ENCODE results near the gene RTP2. TPM values are rescaled to one million over a fixed set of nuclear protein-coding genes. Genes with fewer than 3 reads are reported as not detected.

The RTP2 gene
- total RNA-seq, 4 donors from 2014 or later: not detected

DNA sequence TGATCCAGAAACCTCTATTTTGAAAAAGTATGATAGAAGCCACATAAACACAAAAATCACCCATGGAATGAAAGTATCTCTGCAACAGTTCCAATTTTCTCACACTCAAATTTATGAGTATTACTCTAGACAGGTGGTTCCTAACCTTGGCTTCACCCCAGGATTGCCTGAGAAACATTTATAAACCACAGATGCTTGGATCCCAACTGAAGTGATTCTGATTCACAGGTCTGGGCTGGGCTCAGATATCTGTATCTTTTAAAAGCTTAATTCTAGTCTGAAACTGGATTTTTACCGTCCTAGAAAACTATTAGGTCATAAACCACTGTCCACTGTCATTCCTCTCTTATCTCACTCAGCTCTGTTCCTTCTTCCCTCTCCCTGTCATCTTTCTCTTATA lies 24.8 kb downstream of the RTP2 start:
- DNase-seq: no peak
- Histone ChIP-seq H3K4me3 (replicated peaks in 1 of 3) (no peak overlapping the region), H3K27ac (no peak overlapping the region), H3K36me3 (no peaks in the 10 kb centered on the region), H3K27me3 (no peaks in the 10 kb centered on the region), H3K4me1 (no peaks in the 10 kb centered on the region), H3K9me3 (no peaks in the 10 kb centered on the region)
- TF ChIP-seq POLR2A (IDR thresholded peaks at IDR 0.05) (no peak), CTCF (IDR thresholded peaks at IDR 0.05) (no peak)
- intact Hi-C loops (cut with DNase I): loop anchor here (2.0 to 10.0 kb wide), 2 partner anchors 359 to 453 kb away; no protein-coding TSS in a partner anchor
- WGBS, 2 donors: 59 to 70% methylated on average over 1 of the region's 1 CpG

GRCh38 chr3:187673012-187673411 lies 29.3 kb downstream of the RTP2 start:
- Histone ChIP-seq H3K27ac (no peak overlapping the region), H3K27me3 (no peaks in the 10 kb centered on the region), H3K4me1 (no peaks in the 10 kb centered on the region), H3K36me3 (no peaks in the 10 kb centered on the region), H3K4me3 (replicated peaks in 1 of 3) (no peak overlapping the region), H3K9me3 (no peaks in the 10 kb centered on the region)
- intact Hi-C loops (cut with DNase I): loop anchor here (10.0 kb wide), 1 partner anchor 448 kb away; no protein-coding TSS in a partner anchor
- no peak for DNase-seq
- no peak for TF ChIP-seq CTCF (IDR thresholded peaks at IDR 0.05)
- no peak for TF ChIP-seq POLR2A (IDR thresholded peaks at IDR 0.05)
- 48 to 61% methylated on average over 3 of the region's 3 CpGs for WGBS, 2 donors

DNA sequence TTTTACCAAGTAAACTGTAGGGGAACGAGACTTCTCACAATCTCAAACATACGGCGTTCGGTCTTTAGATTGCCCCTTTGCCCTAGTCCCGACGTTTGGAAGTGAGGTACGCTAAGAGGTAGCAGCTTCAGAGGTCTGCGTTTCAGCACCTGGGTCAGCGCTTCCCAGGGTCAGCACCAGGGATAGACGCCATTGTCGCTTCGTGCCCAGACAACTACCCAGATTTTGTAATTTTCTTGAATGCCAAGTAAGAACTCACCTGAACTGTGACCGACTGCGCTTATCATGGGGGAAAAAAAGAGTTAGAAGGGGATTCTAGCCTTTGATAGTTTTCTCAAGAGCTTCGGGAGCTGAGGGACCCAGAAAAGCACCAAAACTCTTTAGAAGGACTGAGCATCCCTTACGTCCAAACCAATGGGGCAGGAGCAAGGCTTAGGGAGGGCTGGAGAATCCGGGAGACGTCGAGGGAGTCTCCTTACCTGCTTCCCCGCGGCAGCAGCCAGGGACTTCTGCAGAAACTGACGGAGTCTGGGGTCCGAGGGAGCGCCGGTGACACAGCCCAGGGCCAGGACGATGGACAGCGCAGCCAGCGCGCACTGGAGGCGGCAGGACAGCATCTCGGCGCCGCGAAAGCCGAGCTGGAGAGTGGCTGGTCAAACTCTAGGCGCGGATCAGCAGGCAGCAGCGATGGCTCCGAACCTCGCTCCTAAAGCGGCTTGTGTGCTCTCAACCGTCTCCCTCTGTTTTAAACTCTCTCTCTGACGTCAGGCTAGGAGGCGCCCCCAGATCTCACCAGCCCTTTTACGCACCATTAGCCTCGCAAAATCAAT lies 32.5 kb downstream of the RTP2 start, which contains the start of gene SST:
SST (minus strand) TSS at position 720 of the 830 bp plus-strand sequence; CDS start at position 617, 103 bp downstream.
- TF ChIP-seq CTCF (IDR thresholded peaks at IDR 0.05): no peak
- TF ChIP-seq POLR2A (IDR thresholded peaks at IDR 0.05): no peak
- Histone ChIP-seq H3K9me3 (no peaks in the 10 kb centered on the region), H3K27me3 (no peaks in the 10 kb centered on the region), H3K4me1 (no peaks in the 10 kb centered on the region), H3K27ac (no peak within 1 kb of the TSS), H3K36me3 (no peaks in the 10 kb centered on the region), H3K4me3 (replicated peaks in 1 of 3) (no peak within 1 kb of the TSS)
- intact Hi-C loops (cut with DNase I): loop anchor here (10.0 kb wide), 1 partner anchor 445 kb away; no protein-coding TSS in a partner anchor
- DNase-seq: peak; percentile 30 to 56
- WGBS, 2 donors: 7 to 14% methylated on average over 39 to 46 of the region's 46 CpGs

GRCh38 chr3:187667526-187667925 lies 34.8 kb downstream of the RTP2 start:
- H3K4me1 ChIP-seq: no peaks in the 10 kb centered on the region
- no peak for DNase-seq
- no peaks in the 10 kb centered on the region for H3K27me3 ChIP-seq
- intact Hi-C loops (cut with DNase I): no loop called here
- no peaks in the 10 kb centered on the region for H3K36me3 ChIP-seq
- no peak for TF ChIP-seq POLR2A (IDR thresholded peaks at IDR 0.05)
- TF ChIP-seq CTCF (IDR thresholded peaks at IDR 0.05): no peak
- H3K27ac ChIP-seq: no peak overlapping the region
- no peaks in the 10 kb centered on the region for H3K9me3 ChIP-seq
- H3K4me3 ChIP-seq (replicated peaks in 1 of 3): no peak overlapping the region

DNA sequence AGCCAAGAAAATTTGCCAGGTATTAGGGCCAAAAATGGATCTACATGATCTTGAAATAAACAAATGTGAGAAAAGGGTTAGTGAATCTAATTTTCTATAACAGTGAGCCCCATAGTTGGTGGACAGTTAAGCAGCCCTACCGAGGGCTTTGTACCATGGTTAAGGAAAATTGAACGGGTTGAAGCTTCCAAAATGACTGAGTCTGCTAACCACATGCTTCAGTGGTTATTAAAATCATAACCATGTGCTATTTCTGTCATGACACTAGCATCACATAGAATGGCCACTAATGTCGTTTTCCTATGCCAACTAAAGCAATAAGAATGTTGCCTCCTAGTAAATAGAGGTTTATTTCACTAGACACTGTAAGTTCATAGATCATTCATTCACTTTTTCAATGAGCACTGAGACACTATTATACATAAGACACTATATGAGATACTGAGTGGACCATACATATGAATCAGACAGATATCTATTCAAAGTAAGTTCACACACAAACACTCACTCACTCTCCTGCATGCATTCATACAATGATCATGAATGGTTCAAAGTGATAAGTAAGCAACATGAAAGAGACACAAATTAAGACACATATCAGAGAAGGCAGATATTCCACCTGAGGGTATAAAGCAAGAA lies 36.5 kb downstream of the RTP2 start:
- H3K4me1 ChIP-seq: no peaks in the 10 kb centered on the region

More for the DNA sequence above, 36.5 kb downstream of the RTP2 start:
- Histone ChIP-seq H3K27ac (no peak overlapping the region), H3K27me3 (no peaks in the 10 kb centered on the region), H3K36me3 (no peaks in the 10 kb centered on the region), H3K9me3 (no peaks in the 10 kb centered on the region), H3K4me3 (replicated peaks in 1 of 3) (no peak overlapping the region)
- 77% methylated on average over 3 of the region's 3 CpGs for WGBS, 2 donors
- TF ChIP-seq CTCF (IDR thresholded peaks at IDR 0.05): no peak
- TF ChIP-seq POLR2A (IDR thresholded peaks at IDR 0.05): no peak
- no peak for DNase-seq
- intact Hi-C loops (cut with DNase I): no loop called here

Measured in thyroid gland (tissue), 4 donors.